NCI-H128 (cell line): ENCODE measurements around the gene MAB21L1.
A peak's percentile ranks its signal among the peaks of the same experiment; 100 is the strongest.

Source experiments
- DNase-seq: peaks from one replicate; lab custom pipeline; 2025; ENCODE audit not compliant: unreplicated experiment; lab: John Stamatoyannopoulos, UW

MAB21L1 gene

GRCh38 chr13:35475960-35476943 is at the start of gene MAB21L1:
TSS of gene MAB21L1 (minus strand) at chr13:35476689. CDS start at chr13:35476138, 551 bp downstream.
- DNase-seq: no peak

DNA sequence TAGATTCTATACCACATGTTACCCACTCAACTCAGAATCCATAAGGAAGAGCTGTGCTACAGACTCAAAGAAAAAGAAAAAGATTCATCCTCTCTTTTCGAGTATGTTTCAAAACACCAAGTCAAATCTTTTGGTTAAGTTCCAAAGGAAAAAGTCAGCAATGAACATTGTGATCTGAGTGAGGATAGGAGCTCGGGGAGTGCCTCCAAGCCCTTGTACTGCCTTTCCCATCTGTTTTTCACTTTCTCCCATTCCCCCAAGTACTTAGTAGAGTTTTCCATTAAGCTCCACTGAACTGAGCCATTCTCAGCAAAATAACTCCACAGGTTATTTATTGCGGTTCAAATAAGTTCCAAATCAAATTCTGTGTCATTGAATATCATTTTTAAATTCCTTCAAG is 47.7 kb upstream of the MAB21L1 start:
- DNase-seq: no peak

- DNase-seq: no peak
These were observed 42.0 kb upstream of the MAB21L1 start for GRCh38 chr13:35518337-35518946.

GRCh38 chr13:35514801-35515502 is 38.5 kb upstream of the MAB21L1 start:
- DNase-seq: no peak

- no peak for DNase-seq
These were observed 37.6 kb upstream of the MAB21L1 start for GRCh38 chr13:35514061-35514477.

DNA sequence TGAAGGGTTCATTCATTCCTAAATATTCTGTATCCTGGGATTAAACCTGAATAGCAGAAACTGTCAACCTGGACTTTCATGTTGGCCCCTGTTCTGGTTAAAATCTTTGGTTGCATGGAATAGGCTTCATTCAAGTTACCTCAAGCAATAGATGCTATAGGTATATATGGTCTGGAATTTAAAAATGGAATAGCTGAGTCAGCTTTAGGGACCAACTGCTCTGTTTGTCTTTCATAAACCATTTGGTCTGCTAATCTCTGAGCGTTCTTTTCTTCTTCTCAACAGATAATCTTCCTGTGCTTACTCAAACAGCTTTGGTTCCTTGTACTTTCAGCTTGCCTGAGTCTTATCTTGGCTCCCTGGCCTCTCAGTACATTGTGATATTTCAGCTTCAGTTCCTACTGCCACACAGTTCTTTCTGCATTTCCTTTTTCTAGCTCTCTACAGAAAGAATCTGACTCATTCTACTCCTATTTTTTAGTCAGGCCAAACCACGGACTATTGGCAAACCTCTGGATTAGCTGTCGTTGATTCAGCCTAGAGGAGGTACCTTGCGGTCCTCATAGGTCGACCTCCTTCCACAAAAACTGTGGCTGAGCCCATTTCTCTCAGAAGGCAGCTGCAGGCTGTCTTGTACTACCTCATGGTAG is 35.9 kb upstream of the MAB21L1 start:
- DNase-seq: no peak

DNA sequence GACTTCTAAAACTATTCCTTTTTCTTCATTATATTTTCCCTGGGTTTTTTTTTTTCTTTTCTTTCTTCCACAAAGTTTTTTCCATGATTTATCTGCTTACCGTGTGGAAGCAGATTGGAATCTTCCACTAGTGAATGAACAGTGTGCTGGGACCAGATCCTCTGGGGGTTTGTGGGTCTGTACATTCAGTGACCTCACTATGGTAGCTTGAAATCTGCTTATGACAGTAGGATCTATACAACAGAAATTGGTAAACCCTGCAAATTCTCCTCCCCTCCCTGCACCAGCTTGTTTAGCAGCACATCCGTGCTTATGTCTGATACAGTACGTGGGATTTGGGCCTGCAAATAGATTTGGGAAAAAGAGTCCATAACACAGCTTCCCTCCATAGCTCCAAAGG is 26.0 kb upstream of the MAB21L1 start:
- no peak for DNase-seq

- DNase-seq: no peak
These were observed 25.3 kb upstream of the MAB21L1 start for GRCh38 chr13:35501661-35502235.

GRCh38 chr13:35500144-35500543 is 23.7 kb upstream of the MAB21L1 start:
- DNase-seq: no peak

- no peak for DNase-seq
These were observed 23.2 kb upstream of the MAB21L1 start for GRCh38 chr13:35499676-35500075.

DNA sequence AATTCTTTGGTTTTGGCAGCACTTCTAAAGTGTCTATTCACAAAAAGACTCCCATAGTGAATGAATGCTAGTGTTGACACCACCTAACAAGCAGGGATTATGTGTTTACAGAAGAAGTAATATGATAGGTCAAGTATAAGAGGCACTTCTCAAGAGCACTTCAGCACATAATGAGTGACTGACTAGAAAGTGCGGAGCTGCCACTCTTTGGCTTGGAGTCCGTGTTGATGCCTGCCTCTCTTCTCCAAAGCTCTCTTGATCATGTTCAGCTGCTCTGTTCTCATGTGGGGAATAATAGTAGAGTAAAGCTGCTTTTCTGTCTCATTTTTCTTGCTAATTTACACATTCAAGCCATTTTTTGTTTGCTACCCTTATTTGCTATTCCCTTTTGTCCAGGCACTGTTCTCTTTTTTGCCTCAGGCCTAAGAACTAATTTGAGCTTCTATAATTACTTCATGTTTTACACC is 22.7 kb upstream of the MAB21L1 start:
- peak; percentile 92 for DNase-seq

DNA sequence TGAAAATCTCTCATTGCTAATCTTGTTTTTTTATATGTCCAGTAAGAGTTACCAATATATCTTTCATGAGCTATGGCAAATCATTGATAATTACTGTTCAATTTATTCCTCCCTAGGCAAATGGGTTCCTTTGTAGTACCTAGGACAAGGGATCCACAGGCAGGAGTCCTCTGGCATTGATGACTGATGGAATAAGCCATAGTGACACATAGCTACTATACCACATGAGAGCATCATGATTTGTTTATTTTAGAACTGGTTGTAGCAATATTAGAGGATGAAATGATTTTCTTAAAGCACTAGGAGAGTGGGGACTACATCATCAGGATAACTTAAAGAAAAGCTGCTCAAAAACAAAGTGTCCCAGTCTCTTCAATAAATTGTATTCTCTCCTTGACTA is 21.7 kb upstream of the MAB21L1 start:
- no peak for DNase-seq

DNA sequence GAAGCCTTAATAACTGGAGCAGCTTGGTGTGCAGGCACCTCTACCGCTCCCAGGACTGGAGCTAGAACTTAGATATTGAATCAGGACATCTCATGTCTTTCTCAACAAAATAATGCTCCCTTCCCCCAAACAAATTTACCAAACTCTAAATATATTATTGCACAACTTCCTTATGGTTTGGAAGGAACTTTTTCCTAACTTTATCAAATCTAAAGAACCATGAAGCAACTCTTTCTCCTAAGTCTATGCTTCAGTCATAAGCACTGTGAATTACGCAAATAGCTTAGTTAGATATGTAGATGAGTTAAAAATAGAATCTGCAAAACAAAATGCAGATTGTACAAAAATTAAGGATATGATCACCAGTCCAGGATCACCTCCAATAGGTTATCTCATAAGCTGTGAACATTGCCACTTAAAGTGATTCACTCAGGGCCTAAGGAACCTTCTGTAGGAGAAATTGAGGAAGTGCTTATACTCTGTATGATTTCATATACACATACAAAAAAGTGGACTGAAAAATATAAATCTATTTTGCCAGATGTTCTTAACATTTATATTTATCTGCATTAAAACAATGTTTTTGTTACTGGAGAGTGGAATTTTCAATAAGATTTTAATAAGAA is 20.4 kb upstream of the MAB21L1 start:
- no peak for DNase-seq

- no peak for DNase-seq
These were observed 19.5 kb upstream of the MAB21L1 start for GRCh38 chr13:35496006-35496405.

DNA sequence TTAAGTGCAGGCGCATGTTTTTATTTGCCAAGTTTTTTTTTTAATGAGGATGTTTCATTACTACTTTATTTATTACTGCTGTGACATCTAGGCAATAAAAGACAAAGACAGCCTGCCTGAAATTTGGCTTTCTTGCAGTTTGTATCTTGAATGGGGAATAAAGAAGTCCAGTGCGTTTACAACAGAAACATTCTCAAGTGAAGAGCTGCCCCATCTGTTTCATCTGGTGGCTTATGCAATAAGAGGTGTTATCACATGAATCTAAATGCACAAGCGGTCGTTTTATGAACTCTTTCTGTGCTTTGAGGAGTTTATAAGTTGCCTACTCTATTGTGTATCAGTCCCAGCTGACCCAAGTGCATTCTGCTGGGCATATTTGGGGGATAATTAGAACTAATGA is 12.6 kb upstream of the MAB21L1 start:
- DNase-seq: no peak

DNA sequence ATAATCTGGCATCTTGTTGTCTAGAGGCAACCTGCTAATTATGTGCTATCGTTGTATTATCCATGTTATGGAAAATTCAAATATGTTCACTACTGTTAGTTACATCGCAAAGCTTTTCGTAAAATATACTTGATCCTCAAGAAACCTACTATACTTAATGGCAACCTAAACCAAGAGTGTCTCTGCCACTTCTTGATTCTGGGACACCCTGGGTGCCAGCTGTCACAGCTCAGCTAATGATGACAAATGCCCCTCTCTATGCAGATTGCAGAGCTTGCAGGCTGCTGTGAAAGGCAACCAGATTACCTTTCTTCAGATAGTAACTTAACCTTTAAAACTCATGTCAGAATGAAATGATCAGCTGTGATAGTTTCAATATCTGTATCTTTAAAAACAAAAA is 8.9 kb upstream of the MAB21L1 start:
- DNase-seq: no peak

DNA sequence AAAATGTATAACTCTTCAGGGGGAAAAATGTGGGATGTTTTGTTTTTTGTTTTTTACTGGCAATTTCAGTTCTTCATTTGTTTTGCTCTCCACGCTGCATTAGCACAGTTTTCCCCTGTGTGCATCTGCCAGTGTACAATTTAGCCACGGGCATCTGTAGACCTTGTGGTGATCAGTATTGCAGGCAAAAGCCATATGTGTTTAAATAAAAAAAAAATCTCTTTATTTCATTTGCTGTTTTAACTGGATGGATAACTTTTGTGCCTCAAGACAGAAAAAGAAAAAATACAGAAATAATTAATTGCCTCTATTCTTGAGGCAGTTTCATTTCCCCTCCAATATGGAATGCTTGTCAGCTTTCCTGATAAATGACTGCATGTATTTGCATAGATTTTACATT is 7.9 kb upstream of the MAB21L1 start:
- no peak for DNase-seq

DNA sequence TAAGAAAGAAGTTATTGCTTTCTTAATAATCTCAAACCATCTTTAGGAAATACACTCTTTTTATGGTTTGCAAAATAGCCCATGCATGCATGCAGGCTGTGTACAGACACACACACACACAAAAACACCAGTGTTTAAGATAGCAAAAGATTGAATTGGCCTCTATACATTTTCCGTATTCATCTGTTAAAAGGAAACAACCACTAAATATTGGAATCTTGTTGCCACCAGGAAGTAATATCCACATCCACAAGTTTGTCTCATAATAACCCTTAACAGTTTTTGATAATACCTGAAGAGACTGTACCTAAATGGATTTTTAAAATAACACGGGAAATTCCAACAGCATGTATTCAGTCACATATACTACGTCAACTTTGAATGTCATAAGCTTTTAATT is 7.3 kb upstream of the MAB21L1 start:
- DNase-seq: no peak

DNA sequence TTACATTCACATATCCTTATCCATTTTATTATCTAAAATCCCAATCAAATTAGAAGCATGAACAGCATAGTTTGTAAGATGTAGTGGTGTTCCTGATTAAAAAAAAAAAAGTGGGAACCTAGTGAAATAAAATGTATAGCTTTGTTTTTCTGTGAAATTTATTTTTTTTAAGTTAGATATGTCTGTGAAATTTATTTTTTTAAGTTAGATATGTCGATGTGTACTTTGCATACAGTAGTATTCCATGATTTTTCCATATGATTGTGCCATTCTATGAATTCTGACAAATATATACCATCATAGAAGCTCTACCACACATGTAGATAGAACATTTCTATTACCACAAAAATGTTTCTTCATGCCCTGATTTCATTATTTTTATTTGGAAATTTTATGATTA is 6.0 kb upstream of the MAB21L1 start:
- no peak for DNase-seq

DNA sequence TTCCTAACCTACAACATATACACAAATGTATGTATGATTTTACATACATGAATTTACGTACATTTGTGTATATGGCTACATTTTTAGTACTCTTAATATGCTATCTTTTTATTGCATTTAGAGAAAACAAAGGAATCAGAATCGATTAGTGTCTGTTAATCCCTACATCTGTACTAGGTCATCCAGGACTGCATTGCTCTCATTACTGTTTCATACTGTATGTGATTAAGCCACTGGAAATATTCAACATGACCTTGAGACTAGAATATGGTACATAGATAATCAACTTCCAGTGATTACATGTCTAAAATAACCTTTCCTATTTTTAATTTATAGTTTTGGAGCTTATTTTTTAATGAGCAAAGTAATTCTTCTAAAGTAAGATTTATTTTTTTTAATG is 5.3 kb upstream of the MAB21L1 start:
- no peak for DNase-seq
